Measurements from ENCODE around the gene REEP2. TPM values are rescaled to one million over a fixed set of nuclear protein-coding genes. Genes with fewer than 3 reads are reported as not detected.

REEP2 gene
- total RNA-seq, 1 experiment from 2014 or later = 2.7 TPM

DNA sequence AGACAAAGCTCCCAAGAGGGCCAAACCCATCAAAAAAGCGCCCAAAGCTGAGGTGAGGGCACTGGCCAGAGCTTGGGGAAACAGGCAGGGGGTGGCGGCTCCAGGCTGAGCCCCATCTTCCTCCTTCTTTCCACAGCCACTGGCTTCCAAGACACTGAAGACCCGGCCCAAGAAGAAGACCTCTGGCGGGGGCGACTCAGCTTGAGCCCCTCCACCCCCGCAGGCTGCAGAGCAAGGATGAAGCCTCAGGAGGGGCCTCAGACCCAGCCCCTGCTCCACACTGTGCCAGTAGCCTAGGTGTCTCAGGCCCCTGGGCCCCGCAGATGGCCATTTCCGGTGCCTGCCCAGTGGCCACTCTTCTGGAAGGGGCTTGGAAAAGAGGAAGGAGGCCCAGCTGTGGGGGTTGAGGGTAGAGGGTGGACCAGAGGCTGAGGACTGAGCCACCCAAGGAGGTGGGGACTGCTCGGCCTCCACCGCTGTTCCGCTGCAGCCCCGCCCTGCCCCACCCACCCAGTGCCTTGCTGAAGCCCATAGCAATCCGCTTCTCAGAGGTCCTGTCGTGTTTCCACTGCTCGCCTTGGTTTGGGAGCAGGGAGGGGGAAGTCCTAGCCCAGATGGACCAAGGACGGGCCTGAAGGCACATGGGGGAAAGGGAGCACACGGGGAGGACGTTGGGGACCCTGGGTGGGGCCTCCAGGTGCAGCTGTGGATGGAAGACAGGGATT lies 6.9 kb downstream of the REEP2 start:
- Mint-ChIP-seq H3K36me3 (ENCODE audit: insufficient read depth, unreplicated experiment) (peaks cover 3% of the 10 kb centered on the region), H3K4me3 (ENCODE audit: low read depth, unreplicated experiment) (no peak overlapping the region), H3K9me3 (ENCODE audit: low read depth, unreplicated experiment) (no peaks in the 10 kb centered on the region), H3K4me1 (ENCODE audit: low read depth, unreplicated experiment) (no peaks in the 10 kb centered on the region), H3K27me3 (ENCODE audit: unreplicated experiment) (peaks cover 20% of the 10 kb centered on the region), H3K27ac (ENCODE audit: unreplicated experiment) (no peak overlapping the region)
- no TSS peak for BruUV-seq (replicated peaks)
- TF ChIP-seq, protein P1, sequence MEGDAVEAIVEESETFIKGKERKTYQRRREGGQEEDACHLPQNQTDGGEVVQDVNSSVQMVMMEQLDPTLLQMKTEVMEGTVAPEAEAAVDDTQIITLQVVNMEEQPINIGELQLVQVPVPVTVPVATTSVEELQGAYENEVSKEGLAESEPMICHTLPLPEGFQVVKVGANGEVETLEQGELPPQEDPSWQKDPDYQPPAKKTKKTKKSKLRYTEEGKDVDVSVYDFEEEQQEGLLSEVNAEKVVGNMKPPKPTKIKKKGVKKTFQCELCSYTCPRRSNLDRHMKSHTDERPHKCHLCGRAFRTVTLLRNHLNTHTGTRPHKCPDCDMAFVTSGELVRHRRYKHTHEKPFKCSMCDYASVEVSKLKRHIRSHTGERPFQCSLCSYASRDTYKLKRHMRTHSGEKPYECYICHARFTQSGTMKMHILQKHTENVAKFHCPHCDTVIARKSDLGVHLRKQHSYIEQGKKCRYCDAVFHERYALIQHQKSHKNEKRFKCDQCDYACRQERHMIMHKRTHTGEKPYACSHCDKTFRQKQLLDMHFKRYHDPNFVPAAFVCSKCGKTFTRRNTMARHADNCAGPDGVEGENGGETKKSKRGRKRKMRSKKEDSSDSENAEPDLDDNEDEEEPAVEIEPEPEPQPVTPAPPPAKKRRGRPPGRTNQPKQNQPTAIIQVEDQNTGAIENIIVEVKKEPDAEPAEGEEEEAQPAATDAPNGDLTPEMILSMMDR (IDR thresholded peaks at IDR 0.05; ENCODE audit: unreplicated experiment) = no peak
- no peak for DNase-seq
- CTCF ChIA-PET = no interaction called here
- intact Hi-C loops (cut with micrococcal nuclease; ENCODE audit: unreplicated experiment) = no loop called here

DNA sequence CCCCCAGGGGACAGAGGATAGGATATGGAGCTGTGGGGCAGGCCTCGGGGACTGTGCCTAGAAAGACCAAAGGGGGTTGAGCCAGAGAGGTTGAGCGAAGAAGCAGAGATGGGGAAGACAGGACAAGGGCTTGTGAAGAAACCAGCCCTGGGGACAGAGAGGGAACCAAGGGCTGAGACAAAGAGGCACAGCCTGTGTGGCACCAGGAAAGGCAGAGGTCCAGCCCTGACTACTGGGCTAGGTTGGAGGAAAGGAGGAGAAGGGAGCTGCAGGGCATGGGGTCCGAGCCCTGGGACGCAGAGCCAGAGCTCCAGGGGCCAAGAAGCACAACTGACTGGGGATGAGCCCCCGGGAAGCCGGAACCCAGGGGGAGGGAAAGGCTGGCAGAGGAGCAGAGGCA lies 9.2 kb downstream of the REEP2 start:
- Mint-ChIP-seq H3K9me3 (ENCODE audit: low read depth, unreplicated experiment) (no peaks in the 10 kb centered on the region), H3K27me3 (ENCODE audit: unreplicated experiment) (peaks cover 18% of the 10 kb centered on the region), H3K4me1 (ENCODE audit: low read depth, unreplicated experiment) (no peaks in the 10 kb centered on the region), H3K36me3 (ENCODE audit: insufficient read depth, unreplicated experiment) (no peaks in the 10 kb centered on the region), H3K4me3 (ENCODE audit: low read depth, unreplicated experiment) (no peak overlapping the region), H3K27ac (ENCODE audit: unreplicated experiment) (no peak overlapping the region)
- no TSS peak for BruUV-seq (replicated peaks)
- intact Hi-C loops (cut with micrococcal nuclease; ENCODE audit: unreplicated experiment) = no loop called here
- no peak for DNase-seq
- TF ChIP-seq, protein P1 (IDR thresholded peaks at IDR 0.05; ENCODE audit: unreplicated experiment) = no peak
- CTCF ChIA-PET = interaction anchor here (0.6 to 4.5 kb wide), 3 partner anchors 56 to 131 kb away, joined by 3 to 46 read pairs (median 3); no protein-coding TSS in a partner anchor

DNA sequence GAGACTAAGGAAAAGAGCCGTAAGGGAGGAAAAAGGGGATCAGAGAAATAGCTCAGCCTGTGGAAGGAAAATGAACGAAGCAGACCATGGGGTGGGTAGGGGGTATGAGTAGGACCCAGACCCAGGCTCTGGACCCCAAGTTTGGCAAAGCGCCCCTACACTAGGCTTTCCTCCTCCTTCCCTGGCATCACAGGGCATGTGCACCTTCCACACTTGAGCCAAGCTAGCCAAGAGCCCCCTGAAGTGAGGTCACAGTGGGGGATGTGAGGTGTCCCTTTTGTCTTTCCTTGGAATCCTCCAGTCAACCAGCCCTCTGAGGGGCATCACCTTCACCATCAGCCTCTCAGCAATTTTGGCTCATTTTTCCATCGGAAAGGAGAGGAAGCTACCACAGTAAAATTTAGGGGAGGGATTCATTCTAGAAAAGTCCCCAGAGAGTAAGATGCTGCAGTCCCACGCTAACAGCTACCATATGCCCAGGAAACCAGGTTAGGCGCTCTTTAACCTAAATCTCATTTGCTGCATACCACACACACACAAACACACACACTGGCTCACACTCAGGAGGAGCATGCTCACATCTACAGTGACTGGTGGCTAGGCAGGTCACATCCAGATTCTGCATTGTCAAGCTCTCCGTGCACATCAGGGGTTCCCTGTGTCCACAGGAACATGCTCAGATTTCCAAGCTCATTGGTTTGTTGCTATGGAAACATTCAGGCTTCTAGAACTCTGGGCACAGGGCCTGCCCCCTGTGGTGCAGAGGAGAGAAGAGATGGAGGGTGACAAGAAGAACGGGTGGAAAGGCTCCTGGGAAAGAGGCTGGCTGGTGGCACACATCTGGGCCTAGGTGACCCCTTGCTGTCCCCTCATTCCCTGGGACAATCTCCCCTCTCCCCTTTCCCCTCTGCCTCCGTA lies 9.9 kb downstream of the REEP2 start:
- TF ChIP-seq, protein P1 (IDR thresholded peaks at IDR 0.05; ENCODE audit: unreplicated experiment) = no peak
- intact Hi-C loops (cut with micrococcal nuclease; ENCODE audit: unreplicated experiment) = no loop called here
- CTCF ChIA-PET = interaction anchor here (0.6 to 4.5 kb wide), 4 partner anchors 13 to 131 kb away, joined by 3 to 46 read pairs (median 4); no protein-coding TSS in a partner anchor
- Mint-ChIP-seq H3K36me3 (ENCODE audit: insufficient read depth, unreplicated experiment) (no peaks in the 10 kb centered on the region), H3K4me3 (ENCODE audit: low read depth, unreplicated experiment) (no peak overlapping the region), H3K27ac (ENCODE audit: unreplicated experiment) (no peak overlapping the region), H3K9me3 (ENCODE audit: low read depth, unreplicated experiment) (no peaks in the 10 kb centered on the region), H3K4me1 (ENCODE audit: low read depth, unreplicated experiment) (no peaks in the 10 kb centered on the region), H3K27me3 (ENCODE audit: unreplicated experiment) (peaks cover 21% of the 10 kb centered on the region)
- no TSS peak for BruUV-seq (replicated peaks)
- DNase-seq = no peak

DNA sequence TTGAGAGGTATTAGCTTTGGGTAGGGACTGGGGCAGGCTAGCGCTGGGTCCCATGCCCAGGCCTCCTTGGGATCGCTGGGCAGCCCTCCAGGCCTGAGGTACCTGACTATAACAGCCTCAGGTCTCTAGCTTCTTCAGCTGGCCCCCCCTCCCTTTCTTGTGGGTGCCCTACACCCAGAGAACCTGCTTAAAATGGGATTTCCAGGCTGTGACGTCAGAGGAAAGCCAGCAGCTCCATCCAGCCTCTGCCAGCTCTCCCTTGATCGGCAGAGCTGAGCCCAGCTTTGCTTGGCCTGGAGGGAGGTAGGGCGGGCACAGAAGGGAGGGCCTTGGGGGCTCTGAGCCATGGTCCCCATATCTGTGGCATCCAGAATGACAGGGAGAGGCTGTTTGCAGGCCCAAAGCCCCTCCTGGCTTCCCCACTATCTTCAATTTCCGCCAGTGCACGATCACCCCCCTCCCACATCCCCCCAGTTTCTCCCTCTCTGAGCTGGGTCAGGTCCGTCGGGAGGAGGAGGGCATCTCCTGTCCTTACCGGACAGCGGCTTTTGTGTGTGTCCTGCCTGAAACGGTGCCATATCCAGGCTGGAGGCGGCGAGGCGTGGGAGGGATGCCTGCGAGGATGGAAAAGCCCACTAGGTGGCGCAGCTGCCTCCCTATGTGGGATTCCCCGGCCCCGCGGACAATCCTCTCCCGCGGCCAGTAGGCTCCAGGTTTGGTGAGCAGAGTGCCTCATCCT lies 10.8 kb downstream of the REEP2 start:
- H3K9me3 Mint-ChIP-seq (ENCODE audit: low read depth, unreplicated experiment) = no peaks in the 10 kb centered on the region
- H3K4me1 Mint-ChIP-seq (ENCODE audit: low read depth, unreplicated experiment) = no peaks in the 10 kb centered on the region
- no peak overlapping the region for H3K4me3 Mint-ChIP-seq (ENCODE audit: low read depth, unreplicated experiment)
- no TSS peak for BruUV-seq (replicated peaks)
- H3K27me3 Mint-ChIP-seq (ENCODE audit: unreplicated experiment) = peaks cover 30% of the 10 kb centered on the region
- TF ChIP-seq, protein P1 (IDR thresholded peaks at IDR 0.05; ENCODE audit: unreplicated experiment) = peak; percentile 98
- CTCF ChIA-PET = interaction anchor here (0.7 to 4.5 kb wide), 5 partner anchors 12 to 260 kb away, joined by 3 to 46 read pairs (median 4); no protein-coding TSS in a partner anchor
- peak; percentile 95 for DNase-seq
- H3K36me3 Mint-ChIP-seq (ENCODE audit: insufficient read depth, unreplicated experiment) = no peaks in the 10 kb centered on the region
- intact Hi-C loops (cut with micrococcal nuclease; ENCODE audit: unreplicated experiment) = loop anchor here (1.0 kb wide), 1 partner anchor 54 kb away; no protein-coding TSS in a partner anchor
- no peak overlapping the region for H3K27ac Mint-ChIP-seq (ENCODE audit: unreplicated experiment)

Measured in Calu3 (cell line).